ENCODE results near the gene MRPS17. TPM values are rescaled to one million over a fixed set of nuclear protein-coding genes. Genes with fewer than 3 reads are reported as not detected.

Gene MRPS17
- total RNA-seq, 2 donors from 2014 or later: 3.3 to 8.8 TPM

- Histone ChIP-seq H3K4me1 (peaks cover 36% of the 10 kb centered on the region), H3K27me3 (no peaks in the 10 kb centered on the region), H3K4me3 (no peak overlapping the region), H3K9me3 (no peaks in the 10 kb centered on the region), H3K36me3 (replicated peaks in 1 of 2; ENCODE audit: insufficient read depth in 1 of 2, low read depth in 2 of 2) (no peaks in the 10 kb centered on the region), H3K27ac (no peak overlapping the region)
- intact Hi-C loops (cut with DNase I): loop anchor here (10.0 kb wide), 1 partner anchor 325 kb away; no protein-coding TSS in a partner anchor
- TF ChIP-seq POLR2A (IDR thresholded peaks at IDR 0.05): no peak
- ATAC-seq (no peak), DNase-seq (no peak)
- 90 to 98% methylated on average over 10 to 11 of the region's 11 CpGs for WGBS, 2 donors
Measured at GRCh38 chr7:55969391-55969790, 17.7 kb downstream of the MRPS17 start.

DNA sequence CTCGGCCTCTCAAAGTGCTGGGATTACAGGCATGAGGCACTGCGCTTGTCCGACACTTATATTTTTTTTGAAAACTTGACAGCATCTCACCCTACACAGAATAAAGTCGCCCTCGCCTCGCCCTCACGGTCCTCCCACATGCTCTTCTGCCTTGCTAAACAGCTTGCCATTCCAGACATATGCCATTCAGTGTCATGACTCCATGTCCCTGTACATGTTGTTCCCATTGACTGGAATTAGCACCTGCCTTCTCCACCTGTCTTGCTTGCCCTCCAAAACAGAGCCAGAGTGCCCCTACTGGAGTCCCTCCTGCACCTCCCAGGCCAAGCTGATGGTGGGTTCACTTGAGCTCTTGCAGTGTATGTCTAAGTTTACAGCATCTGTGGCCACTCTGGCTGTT lies 18.9 kb downstream of the MRPS17 start:
- H3K9me3 ChIP-seq: no peaks in the 10 kb centered on the region
- H3K4me1 ChIP-seq: peaks cover 31% of the 10 kb centered on the region
- intact Hi-C loops (cut with DNase I): no loop called here
- 82 to 88% methylated on average over 7 of the region's 7 CpGs for WGBS, 2 donors
- no peaks in the 10 kb centered on the region for H3K27me3 ChIP-seq
- peak overlapping the region in 3 of 4 donors; percentile 4 to 21 (median 4) for H3K27ac ChIP-seq
- DNase-seq (no peak), ATAC-seq (no peak)
- H3K4me3 ChIP-seq: no peak overlapping the region
- H3K36me3 ChIP-seq (replicated peaks in 1 of 2; ENCODE audit: insufficient read depth in 1 of 2, low read depth in 2 of 2): no peaks in the 10 kb centered on the region
- TF ChIP-seq POLR2A (IDR thresholded peaks at IDR 0.05) (no peak), CTCF (IDR thresholded peaks at IDR 0.05) (no peak)

DNA sequence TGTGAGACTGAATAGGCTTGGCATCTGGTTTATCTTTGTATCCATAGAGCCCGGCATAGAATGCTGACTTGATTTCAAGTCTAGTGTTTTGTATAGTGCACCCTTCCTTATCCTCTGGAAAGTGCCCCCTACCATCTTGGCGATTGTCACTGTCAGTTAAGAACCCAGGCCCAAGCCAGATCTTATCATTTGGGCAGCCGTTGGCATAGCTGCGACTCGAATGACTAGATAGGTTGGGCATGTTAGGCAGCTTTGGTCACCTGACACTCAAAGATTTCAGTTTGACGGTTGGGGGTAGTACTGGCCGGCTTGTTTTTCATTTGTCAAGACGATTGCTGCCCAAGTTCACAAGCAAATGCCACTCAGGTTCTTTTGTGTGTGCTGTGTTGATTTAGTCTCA lies 19.3 kb downstream of the MRPS17 start:
- no peaks in the 10 kb centered on the region for H3K27me3 ChIP-seq
- H3K4me1 ChIP-seq: peaks cover 27% of the 10 kb centered on the region
- TF ChIP-seq POLR2A (IDR thresholded peaks at IDR 0.05): no peak
- no peaks in the 10 kb centered on the region for H3K36me3 ChIP-seq (replicated peaks in 1 of 2; ENCODE audit: insufficient read depth in 1 of 2, low read depth in 2 of 2)
- WGBS, 2 donors: 7 to 19% methylated on average over 7 to 8 of the region's 8 CpGs
- H3K27ac ChIP-seq: peak overlapping the region in 3 of 4 donors; percentile 4 to 21 (median 4)
- ATAC-seq (no peak), DNase-seq (no peak)
- H3K9me3 ChIP-seq: no peaks in the 10 kb centered on the region
- intact Hi-C loops (cut with DNase I): no loop called here
- H3K4me3 ChIP-seq: no peak overlapping the region

DNA sequence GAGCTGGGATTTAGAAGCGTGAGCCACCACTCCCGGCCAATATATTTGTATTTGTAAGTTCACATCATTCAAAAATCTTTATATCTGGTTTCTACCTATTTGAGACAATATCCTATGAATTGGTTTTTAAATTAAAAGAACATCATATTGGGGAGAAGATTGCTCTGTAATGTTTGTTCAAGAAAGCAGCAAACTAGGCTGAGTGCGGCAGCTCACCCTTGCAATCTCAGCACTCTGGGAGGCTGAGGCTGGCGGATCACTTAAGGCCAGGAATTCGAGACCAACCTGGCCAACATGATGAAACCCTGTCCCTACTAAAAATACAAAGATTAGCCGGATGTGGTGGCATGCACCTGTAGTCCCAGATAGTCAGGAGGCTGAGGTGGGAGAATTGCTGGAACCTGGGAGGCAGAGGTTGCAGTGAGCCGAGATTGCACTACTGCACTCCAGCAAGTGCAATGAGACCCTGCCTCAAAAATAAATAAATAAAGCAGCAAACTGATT lies 22.1 kb downstream of the MRPS17 start:
- ATAC-seq (no peak), DNase-seq (no peak)
- H3K4me3 ChIP-seq: no peak overlapping the region
- intact Hi-C loops (cut with DNase I): no loop called here
- H3K27ac ChIP-seq: no peak overlapping the region
- 93 to 99% methylated on average over 7 of the region's 7 CpGs for WGBS, 2 donors
- peaks cover 0 to 2% of the 10 kb centered on the region in 2 donors for H3K36me3 ChIP-seq (replicated peaks in 1 of 2; ENCODE audit: insufficient read depth in 1 of 2, low read depth in 2 of 2)
- no peaks in the 10 kb centered on the region for H3K9me3 ChIP-seq
- H3K4me1 ChIP-seq: peaks cover 14% of the 10 kb centered on the region
- TF ChIP-seq CTCF (IDR thresholded peaks at IDR 0.05) (no peak), POLR2A (IDR thresholded peaks at IDR 0.05) (no peak)
- no peaks in the 10 kb centered on the region for H3K27me3 ChIP-seq

DNA sequence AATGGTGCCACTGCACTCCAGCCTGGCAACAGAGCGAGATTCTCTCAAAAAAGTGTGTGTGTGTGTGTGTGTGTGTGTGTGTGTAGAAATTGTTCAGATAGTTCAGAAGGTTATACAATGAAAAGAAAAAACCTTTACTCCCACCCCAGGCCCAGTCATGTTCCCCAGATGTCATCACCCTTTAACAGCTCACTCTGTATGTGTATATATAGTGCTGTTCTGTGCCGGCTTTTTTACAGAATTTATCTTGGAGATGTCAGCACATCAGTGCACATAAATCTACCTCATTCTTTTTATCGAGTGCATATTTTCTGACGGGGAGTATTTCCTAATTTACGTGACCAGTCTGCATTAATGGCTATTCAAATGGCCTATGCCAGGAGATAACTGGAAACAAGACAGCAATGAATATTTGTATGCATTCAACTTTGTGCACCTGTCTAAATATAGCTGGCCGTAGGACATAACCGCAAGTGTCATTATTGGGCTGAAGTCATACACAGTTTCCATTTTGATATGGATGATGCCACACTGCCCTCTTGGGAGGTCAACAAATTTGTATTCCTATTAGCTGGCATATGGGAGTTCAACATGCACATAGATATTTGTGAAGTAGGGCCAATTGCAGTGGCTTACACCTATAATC lies 24.4 kb downstream of the MRPS17 start:
- ATAC-seq (no peak), DNase-seq (no peak)
- peaks cover 4% of the 10 kb centered on the region for H3K4me1 ChIP-seq
- intact Hi-C loops (cut with DNase I): no loop called here
- no peak overlapping the region for H3K4me3 ChIP-seq
- H3K9me3 ChIP-seq: no peaks in the 10 kb centered on the region
- TF ChIP-seq POLR2A (IDR thresholded peaks at IDR 0.05): no peak
- no peak for TF ChIP-seq CTCF (IDR thresholded peaks at IDR 0.05)
- no peaks in the 10 kb centered on the region for H3K27me3 ChIP-seq
- H3K36me3 ChIP-seq (replicated peaks in 1 of 2; ENCODE audit: insufficient read depth in 1 of 2, low read depth in 2 of 2): peaks cover 0 to 9% of the 10 kb centered on the region in 2 donors
- H3K27ac ChIP-seq: no peak overlapping the region
- WGBS, 2 donors: 76 to 78% methylated on average over 7 of the region's 7 CpGs

DNA sequence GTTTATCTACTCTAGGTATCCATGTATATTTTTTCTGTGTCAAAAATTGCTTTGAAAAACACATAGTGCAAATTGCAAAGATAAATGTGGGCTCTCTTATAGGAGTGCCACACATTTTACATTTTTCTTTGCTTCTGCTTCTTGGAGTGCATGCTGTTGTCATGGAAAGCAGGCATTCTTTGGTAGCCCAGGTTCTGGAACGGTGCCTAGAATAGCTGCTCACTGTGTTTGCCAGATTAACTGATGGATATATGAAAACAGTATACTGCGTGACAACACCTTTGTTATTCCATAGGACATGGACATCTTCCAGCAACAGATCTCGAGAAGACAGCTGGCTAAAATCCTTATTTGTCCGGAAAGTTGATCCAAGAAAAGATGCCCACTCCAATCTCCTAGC lies 26.2 kb downstream of the MRPS17 start:
- no peak for ATAC-seq
- no peaks in the 10 kb centered on the region for H3K4me1 ChIP-seq
- intact Hi-C loops (cut with DNase I): no loop called here
- TF ChIP-seq CTCF (IDR thresholded peaks at IDR 0.05) (no peak), POLR2A (IDR thresholded peaks at IDR 0.05) (no peak)
- H3K36me3 ChIP-seq (replicated peaks in 1 of 2; ENCODE audit: insufficient read depth in 1 of 2, low read depth in 2 of 2): peaks cover 6 to 17% of the 10 kb centered on the region in 2 donors
- no peaks in the 10 kb centered on the region for H3K9me3 ChIP-seq
- H3K4me3 ChIP-seq: no peak overlapping the region
- H3K27ac ChIP-seq: no peak overlapping the region
- H3K27me3 ChIP-seq: no peaks in the 10 kb centered on the region
- DNase-seq: peak in 3 of 4 donors; percentile 33 to 45 (median 36)
- WGBS, 2 donors: 31 to 35% methylated on average over 4 of the region's 4 CpGs
